Activated CD4-positive, alpha-beta T cell treated with anti-CD3 and anti-CD28 coated beads for 48 hours (primary cell): ENCODE data around the gene EVA1C.
"Not testable (repeated sequence)": the region's sequence is repeated elsewhere in the genome, so short reads cannot be mapped to it uniquely, and the experiment has no call there.

ENCODE experiments used
- DNase-seq: peaks from one replicate; pipeline ENCODE4 v3.0.0-alpha.2; 2020

EVA1C gene

DNA sequence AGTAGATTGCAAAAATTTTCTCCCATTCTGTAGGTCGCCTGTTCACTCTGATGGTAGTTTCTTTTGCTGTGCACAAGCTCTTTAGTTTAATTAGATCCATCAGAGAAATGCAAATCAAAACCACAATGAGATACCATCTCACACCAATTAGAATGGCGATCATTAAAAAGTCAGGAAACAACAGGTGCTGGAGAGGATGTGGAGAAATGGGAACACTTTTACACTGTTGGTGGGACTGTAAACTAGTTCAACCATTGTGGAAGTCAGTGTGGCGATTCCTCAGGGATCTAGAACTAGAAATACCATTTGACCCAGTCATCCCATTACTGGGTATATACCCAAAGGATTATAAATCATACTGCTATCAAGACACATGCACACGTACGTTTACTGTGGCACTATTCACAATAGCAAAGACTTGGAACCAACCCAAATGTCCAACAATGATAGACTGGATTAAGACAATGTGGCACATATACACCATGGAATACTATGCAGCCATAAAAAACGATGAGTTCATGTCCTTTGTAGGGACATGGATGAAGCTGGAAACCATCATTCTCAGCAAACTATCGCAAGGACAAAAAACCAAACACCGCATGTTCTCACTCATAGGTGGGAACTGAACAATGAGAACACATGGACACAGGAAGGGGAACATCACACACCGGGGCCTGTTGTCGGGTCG is 21.8 kb upstream of the EVA1C start:
- not testable (repeated sequence) for DNase-seq

DNA sequence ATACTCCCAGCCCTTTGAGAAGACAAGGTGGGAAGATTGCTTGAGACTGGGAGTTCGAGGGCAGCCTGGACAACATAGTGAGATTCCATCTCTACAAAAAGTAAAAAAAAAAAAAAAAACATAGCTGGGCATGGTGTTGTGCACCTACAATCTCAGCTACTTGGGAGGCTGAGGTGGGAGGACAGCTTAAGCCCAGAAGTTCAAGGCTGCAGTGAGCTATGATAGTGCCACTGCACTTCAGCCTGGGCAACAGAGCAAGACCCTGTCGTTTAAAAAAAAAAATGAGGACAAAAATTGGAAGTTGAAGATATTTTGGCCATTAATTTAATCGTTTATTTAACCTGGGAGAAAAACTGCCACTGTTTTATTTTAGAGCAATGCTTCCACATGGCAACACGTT is 20.8 kb upstream of the EVA1C start:
- no peak for DNase-seq

DNA sequence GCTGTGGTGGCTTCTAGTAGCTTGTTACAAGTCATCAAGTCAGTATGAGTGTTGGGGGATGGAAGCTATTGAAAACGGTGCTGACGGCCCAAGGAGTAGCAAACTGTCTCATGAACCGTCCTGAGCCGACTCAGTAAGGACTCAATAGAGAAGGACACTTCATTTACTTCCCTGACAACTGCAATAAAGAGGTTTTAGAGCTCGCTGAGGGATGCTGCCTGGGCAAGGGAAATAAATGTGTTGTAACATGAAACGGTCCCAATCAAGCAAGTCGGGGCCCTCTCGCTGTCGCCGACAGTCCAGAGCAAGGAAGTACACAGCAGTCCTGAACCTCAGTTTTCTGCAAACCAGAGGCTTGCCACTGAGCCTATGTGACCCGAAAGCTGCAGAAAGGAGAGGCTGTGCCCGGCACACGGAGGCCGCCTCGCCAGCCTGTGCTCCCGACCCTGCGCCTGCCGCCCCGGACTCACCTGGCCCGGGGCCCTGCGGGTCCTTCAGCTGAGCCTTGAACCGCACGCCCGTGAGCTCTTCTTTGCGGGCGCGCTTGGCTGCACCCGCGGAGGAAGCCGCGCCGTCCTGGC is 20.1 kb upstream of the EVA1C start:
- DNase-seq: peak; percentile 10

DNA sequence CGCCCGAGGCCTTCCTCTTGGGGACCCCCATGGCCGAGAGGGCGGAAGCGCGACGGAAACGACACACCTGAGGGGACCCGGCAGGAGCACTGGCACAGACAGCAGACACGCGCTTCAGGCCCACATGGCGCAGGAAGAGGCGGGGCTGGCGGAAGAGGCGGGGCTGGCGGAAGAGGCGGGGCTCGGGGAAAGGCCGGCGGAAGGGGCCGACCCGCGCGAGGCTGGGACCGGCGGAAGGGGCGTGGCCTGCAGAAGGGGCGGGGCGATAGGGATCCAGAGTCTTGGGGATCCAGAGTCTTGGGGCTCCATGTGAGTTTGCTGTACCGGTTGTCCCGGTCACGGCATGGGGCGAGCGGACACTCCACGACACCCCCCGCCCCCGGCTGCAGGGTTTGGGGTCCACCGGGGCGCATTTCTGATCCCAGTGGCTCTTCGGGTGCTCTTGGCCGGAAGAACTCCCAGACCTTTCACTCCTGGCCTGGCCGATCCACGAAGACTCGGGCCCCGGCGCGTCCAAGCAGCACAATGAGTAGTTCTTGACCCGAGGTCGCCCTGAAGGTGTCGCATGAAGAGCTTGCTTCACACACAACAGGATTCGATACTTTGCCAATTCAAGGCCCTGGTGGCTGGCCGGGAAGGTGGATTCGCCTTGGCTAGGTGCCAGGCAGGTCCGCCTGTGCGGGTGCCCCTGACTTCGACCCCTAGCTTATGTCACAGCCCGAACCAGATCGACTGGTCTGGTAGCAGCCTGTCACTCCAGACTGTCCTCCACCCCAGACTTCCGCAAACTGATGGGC is 19.4 kb upstream of the EVA1C start, which contains the start of gene URB1:
Gene URB1 (minus strand): TSS at position 133 of the 797 bp plus-strand sequence. CDS start 102 bp downstream, at position 31.
- DNase-seq: peak; percentile 96

DNA sequence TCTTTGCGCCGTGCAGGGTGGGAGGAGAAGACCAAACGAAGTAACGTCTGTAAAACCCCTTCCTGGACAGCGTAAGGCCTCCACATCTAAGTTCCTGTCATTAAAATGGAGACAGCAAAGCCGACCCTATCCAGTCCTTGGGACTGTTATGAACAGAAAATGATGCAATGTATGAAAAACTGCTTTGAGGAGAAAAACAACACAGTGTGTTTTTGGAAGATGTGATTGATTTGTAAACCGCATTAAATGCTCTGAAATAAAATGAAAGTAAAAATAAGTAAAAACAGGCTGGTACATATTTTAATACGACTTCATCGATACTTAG is 18.9 kb upstream of the EVA1C start:
- DNase-seq: no peak

DNA sequence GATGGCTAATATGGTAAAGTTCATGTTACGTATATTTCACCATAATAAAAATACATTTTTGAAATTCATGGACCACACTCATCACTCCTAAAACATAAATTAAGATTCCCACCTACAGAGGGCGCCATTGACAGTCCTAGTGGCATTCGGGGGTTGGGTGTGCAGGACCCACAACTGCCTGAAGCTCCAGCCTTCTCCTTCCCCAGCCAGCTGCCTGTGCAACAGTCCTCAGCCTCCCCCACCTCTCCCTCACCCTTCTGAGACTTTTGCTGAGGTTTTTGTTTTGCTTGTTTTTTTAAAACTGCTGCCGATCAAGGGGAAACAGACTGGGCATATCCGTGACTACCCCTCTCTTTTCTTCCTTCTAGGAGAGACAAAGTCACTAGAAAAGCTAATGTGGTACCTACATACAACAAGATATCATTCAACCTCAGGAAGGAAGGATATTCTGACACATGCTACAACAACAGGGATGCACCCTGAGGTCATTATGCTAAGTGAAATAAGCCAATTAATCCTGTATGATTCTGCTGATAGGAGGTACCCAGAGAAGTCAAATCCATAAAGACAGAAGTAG is 9.2 kb upstream of the EVA1C start:
- peak; percentile 69 for DNase-seq

DNA sequence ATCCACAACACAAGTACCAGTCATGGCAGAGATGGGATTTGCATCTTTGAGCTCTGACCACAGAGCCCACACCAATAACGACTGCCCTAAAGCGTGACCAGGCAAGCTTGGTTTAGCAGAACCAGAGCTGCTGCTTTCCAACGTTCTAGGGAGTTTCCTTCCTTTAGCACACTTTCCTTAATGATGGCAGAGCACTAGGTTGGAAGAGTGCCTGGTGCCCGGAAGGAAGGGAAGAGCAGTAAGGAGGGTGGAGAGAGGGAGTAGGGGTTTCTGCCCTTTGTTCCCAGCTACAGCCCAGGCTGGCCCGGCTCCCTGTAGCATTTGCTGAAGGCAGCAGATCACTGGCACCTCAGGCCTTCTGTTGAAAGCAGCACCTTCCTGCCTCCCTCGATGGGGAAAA is 6.1 kb upstream of the EVA1C start:
- no peak for DNase-seq

DNA sequence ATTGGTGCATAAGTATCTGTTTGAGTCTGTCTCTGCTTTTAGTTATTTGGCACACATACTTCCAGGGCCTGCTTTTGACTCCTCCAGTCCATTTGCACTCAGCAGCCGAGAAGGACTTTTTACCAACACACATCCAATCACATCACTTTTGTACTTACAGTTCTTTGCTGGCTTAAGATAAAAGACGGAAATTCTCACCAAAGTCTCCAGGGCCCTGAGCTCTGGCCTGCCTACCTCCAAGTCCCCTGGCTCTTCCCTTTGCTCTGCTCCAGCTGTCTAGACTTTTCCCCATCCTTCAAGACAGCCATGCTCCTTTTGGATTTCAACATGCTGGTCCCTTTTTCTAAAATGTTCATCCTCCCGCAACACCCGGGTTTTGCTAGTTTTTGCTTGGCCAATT is 2.2 kb upstream of the EVA1C start:
- no peak for DNase-seq

DNA sequence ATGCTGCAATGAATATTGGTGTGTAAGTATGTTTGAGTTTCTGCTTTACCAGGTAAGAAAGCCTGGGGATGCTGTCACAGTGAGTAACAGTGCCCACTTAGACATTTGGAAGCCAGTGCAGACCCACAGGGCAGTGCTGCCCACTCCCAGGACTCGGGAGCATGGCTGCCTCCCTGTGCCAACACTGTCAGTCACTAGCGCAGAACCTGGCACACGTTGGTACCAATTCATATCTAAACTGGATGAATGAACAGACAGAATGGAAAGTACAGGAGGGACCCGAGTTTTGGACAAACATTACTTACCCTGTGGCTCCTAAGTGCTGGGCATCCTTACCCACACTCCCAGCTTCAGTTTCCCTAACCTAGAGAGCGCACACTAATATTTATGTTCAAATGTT is 1.6 kb upstream of the EVA1C start:
- no peak for DNase-seq

DNA sequence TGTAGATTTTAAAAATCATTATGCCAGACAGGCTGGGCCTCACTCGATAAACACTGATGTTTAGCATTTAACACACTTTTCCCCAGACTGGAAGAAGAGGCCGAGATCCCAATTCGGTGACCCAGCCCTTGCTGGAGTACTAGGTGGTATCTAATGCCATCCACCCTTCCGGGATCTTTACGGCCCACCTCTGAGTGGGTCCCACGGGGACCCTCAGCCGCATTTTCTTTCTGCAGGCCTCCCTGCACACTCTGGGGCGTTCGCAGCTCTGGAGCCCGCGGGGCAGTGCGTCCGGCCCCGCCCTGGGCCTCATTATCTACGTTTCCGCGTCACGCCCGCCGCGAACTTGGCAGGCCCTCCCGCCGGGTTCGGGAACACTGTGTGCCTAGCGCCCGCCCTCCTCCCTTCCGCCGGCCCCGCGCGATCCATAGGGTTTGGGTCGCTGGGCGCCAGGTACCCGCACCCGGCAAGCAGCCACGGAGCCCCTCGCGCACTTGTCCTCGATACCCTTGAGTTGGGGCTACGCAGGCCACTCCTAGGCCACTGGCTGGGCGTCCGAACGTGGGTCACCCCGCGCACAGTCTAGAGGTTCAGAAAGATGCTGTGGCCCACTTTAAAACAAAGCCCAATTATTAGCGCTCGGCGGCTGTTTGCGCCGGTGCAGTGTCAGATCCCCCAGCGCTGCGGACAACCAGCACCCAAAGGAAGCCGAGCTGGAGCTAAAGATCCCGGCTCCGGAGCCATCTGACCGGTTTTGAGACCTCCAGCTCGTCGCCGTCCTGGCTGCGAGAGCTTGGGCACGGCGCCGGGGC is 950 bp upstream of the EVA1C start:
- peak; percentile 80 for DNase-seq

DNA sequence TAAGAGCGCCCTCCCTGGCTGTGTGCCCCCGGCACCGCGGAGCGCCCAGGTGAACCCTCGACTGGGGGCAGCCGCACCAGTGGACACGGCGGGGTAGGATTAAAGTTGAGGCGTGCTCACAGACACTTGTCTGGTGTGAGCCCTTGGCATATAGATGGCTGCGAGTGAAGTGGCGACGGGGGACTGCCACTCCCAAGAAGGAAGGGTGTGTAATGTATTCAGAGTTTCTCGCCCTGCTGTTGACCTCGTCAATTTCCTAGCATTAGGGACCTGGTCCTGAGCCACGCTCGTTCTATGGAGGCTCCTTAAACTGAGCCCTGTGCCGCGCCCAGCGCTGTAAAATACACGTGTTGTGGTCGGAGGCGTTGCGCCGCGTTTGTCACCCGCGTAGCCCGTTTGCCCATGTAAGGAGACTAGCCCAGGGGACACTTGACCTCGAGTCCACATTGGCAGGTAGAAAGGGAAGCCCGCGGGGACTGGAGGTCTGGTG is 554 bp downstream of the EVA1C start:
- DNase-seq: no peak

DNA sequence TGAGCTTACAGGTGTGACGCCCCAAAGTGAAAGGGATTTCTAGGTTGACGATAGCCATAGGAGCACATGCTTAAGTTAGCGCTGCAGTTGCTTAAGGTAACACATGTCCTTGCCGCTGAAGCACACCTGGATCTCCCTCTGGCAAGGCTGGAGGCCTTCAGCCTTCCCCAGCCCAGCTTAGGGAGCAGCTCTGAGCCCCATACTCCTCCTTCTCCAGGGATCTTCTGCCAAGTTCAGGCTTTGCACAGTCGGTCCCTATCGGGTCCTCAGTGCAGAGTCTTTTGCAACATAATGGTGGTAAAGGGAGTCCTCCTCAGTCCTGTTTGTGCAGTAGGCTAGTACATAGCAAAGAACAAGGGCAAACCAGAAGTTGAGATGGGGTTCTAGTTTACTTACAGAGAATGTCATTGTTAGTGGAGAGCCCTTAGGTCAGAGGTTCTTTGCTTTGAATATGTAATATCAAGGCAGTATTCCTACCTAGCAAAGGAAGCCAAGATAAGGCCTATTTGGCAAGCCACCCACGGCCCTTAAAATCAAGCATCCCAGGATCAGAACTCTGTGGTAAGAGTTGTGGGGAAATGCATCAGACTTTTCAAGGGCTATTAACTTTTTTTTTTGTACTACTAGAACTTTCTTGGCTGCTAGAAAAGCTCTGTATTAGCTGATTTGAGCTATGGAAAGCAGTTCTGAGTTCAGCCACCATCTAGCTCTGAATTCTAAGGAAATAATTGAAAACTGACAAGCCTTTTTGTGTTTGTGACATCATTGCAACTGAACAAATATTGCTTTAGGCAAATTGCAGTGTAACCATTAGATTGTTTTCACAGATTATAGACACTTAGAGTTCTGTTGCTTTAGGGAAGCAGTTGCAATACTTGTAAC is 1.4 kb downstream of the EVA1C start:
- no peak for DNase-seq

DNA sequence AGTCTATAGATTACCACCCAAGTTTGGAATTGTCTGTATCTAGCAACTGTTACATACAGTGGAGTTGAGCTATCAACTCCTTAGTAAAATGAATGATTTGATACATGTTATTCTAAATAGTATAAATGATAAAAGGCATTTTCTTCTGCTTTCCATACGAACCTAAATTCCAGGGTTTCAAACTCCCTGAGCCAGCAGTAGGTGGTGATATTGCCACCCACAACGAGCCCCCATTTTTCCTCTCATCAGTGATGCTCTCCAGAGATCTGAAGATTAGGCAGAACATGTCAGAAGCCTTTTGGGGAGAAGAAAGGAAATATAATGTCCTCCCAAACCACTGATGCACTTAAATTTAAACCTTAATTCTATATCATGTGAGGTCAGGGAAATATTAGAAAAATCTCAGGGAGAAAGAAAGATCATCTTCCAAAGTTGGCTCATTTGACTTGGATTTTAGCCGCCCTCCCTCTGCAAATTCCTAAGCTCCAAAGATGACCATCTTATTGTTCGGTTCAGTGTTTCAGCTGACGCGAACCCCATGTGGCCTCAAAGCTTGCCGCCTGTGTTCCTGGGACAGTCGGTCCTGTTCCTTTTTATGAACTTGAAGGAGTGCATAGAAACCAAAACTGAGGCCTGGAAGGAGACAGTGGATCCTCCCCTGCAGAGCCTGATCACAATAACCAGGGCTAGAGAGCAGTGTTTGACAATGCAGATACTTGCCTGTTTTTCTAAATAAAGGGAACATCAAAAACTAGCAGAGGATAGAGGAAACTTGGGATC is 2.3 kb downstream of the EVA1C start:
- DNase-seq: no peak

DNA sequence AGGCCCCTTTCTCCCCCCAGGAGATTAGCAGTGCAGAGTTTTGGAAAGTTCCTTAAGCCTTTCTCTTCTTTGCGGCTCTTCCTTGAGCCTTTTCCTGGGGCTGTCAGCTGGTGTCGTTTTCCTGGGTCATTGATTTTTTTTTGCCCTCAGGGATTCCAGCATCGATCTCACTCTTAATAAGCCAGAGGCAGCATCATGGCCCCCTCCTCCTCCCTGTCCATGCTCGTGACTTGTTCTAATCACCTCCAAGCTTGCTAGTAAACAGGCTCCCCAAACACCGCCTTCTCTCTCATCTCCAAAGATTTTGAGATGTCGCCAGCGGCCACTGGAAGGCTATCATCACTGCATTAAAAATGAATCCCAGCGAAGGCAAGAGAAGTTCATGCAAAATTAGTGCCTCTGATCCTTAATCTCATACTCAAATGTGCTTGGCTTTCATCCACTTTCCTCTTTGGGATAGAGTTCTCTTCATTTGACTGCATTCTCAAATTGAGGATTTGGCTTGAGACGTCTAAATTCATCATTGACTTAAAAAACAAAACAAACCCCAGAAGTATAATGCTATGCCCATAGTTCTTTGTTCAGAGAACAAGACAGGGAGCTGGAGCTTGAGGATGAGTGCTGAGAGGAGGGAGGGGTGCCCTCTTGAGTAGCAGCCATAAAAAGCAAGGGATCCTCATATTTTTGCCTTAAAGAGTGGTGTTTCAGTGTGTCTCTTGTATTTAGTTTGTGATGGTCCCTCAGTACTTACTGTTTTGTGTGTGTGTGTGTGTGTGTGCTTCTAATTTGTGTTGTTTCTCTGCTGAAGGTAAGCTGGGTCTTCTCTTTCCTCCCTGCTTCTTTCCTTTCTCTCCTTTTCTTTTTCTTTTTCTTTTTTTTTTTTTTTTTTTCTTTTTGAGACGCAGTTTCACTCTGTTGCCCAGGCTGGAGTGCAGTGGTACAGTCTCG is 3.2 kb downstream of the EVA1C start:
- no peak for DNase-seq

DNA sequence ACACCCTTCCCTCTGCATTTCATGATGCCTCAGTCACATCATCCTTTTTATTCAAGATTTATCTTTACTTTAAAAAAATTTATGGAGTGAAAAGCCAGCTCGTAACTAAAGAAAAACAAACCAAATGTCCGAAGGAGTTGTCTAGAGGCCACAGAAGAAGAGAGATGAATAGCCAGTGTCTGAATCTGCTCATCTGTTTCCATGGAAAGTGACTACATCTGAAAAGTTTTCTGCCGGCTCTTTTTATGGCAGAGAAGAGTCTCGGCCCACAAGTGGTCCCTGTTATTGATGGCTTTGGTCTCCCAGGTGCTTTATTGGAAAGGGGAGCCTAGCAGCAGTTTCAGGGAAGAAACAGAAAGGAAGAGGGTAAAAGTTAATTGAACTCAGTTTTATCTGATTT is 5.6 kb downstream of the EVA1C start:
- no peak for DNase-seq

DNA sequence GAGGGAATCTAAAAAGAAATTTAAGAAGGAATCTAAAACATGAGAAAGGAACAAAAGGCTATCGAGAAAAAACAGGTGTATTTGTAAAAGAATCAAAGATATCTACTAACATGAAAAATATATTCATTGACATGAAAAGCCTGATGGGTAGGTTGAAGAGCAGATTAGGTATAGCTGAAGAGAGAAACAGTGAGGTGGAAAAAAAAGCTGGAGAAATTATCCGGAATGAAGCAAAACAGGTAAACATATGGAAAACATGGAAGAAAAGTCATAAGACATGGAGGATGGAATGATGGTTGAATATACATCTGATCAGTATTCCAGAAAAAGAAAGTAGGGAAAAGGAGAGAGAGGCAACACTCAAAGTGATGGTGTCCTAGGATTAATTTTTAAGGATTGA is 9.6 kb downstream of the EVA1C start:
- DNase-seq: no peak

DNA sequence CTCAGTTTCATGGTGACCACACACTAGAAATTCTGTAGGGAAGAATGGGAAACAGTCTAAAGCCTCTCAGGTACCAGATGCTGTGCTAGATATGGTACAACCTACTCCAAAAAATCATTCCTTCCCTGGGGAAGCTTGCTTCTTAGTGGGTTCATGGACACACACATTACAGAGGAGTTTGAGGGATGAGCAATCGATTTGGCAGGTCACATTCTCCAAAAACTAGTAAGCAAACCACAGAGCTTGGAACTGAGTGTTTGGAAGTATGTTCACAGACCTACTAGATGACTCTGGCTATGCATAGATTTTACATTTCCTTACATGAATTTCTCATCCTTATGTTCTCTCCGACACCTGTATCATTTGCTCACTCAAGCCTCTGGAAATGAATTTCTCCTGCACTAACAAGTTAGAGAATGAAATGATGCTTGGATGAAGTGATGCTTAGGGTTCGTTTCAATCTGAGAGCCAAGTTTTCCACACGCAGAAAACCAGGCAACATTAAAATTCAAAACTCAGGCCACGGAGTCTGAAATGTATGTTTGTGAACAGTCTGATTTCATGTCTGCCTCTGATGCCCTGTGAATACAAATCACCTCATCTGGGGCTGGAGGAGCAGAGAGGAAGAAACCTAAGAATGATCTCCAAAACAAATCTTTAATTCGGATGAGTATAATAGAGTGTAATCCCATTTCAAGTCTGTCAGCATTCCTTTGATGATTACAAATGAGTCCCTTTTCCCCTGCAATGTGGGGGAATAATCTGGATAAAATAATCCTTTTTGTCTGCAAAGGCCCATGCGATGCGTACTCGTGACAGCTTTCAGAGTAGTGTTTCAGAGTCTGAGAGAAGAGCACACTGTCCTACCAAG is 11.0 kb downstream of the EVA1C start:
- DNase-seq: no peak

DNA sequence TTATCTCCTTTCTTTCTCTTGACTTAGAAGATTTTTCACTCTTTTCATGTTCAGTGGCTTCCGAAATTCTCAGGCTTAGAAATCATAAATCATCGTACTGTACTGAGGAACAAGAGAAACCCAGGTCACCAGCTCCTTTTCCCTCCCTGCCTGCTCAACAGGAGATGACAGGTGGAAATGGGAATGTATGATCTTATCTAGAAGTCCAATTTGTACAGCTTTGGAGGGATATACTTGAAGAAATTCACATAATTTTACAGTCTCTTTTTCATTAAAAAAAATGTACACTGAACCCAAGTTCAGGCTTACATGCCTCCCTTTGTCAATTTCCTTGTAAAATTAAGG is 11.7 kb downstream of the EVA1C start:
- no peak for DNase-seq

DNA sequence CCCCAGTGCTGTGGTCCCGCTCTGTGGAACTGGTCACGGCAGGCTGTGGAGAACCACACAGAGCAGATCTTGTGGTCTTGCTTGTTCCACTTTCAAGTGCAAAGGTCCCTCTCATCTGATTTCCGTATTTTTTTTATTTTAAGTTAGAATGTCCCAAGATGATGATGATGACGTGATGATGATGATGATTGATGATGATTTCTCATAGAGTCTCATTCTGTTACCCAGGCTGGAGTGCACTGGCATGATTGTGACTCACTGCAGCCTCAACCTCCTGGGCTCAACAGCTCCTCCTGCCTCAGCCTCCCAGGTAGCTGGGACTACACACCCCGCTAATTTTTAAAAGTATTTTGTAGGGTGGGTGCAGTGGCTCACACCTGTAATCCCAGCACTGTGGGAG is 12.2 kb downstream of the EVA1C start:
- DNase-seq: no peak
